Measurements from ENCODE around the gene ARHGEF26. TPM values are rescaled to one million over a fixed set of nuclear protein-coding genes. Genes with fewer than 3 reads are reported as not detected.

Gene ARHGEF26
- total RNA-seq, 1 experiment from 2014 or later, result 13.7 TPM

DNA sequence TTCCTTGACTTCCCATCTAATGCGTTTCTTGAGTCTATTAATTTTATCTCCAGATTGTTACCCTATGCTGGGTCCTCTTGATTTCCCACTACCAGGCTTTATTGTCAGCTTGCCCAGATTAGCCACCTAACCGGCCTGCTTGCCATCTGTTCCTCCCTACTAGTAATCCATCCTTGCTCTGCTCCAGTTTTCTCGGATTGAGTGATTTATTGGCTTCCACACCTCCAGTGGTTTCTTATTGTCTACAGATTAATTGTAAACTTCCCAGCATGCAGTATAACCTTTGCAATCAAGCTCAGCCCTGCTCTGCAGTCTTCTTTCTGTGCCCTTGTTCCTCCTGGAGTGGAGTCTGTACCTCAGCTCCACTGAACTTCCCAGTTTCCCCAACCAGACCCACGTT lies 63.4 kb downstream of the ARHGEF26 start:
- H3K27ac Mint-ChIP-seq, result peak overlapping the region; percentile 1 to 31 (median 20); a peak in 4 of 7 replicates
- H3K9me3 Mint-ChIP-seq, result no peaks in the 10 kb centered on the region
- Histone ChIP-seq H3K79me2 (ENCODE audit: insufficient read depth, low read length) (no peaks in the 10 kb centered on the region), H2BK120ac (ENCODE audit: low read depth, low read length, poor library complexity, severe bottlenecking) (no peak overlapping the region), H3K56ac (ENCODE audit: insufficient read length, low read depth, low read length) (no peak overlapping the region), H3K23ac (ENCODE audit: insufficient read length, low read depth, low read length) (no peak overlapping the region), H3K27ac (ENCODE audit: insufficient read length, low read depth, low read length) (no peak overlapping the region), H2BK12ac (ENCODE audit: insufficient read length, low read depth, low read length) (no peak overlapping the region), H3K9ac (ENCODE audit: extremely low read depth, insufficient read length, low read length) (no peak overlapping the region), H3K4ac (ENCODE audit: low read depth, low read length) (no peak overlapping the region), H4K91ac (ENCODE audit: insufficient read length, low read depth, low read length) (no peak overlapping the region), H3K4me2 (ENCODE audit: insufficient read depth, insufficient read length, low read length) (no peak overlapping the region), H3K27me3 (ENCODE audit: insufficient read depth, low read length) (no peaks in the 10 kb centered on the region), H3K23me2 (ENCODE audit: insufficient read length, low read depth, low read length, poor library complexity, severe bottlenecking) (no peaks in the 10 kb centered on the region), H2BK5ac (ENCODE audit: insufficient read length, low read length) (no peak overlapping the region), H4K5ac (ENCODE audit: insufficient read length, low read depth, low read length) (no peak overlapping the region), H3K79me1 (ENCODE audit: insufficient read depth, low read depth, low read length, poor library complexity, severe bottlenecking) (no peaks in the 10 kb centered on the region), H2AFZ (ENCODE audit: low read length) (no peak overlapping the region), H3K4me1 (ENCODE audit: insufficient read depth, low read length) (no peaks in the 10 kb centered on the region), H3K9me3 (ENCODE audit: control insufficient read depth, low read depth, low read length) (no peaks in the 10 kb centered on the region), H2AK5ac (ENCODE audit: insufficient read length, low read length) (no peak overlapping the region), H2BK20ac (ENCODE audit: low read depth, low read length, poor library complexity, severe bottlenecking) (no peak overlapping the region), H4K20me1 (ENCODE audit: control insufficient read depth, insufficient read depth, insufficient read length) (no peaks in the 10 kb centered on the region), H4K8ac (replicated peaks; ENCODE audit: insufficient read length, low read depth, low read length) (no peak overlapping the region), H3K14ac (ENCODE audit: insufficient read depth, low read length) (no peak overlapping the region), H3K18ac (ENCODE audit: insufficient read length, low read depth, low read length) (no peak overlapping the region), H3T11ph (ENCODE audit: low read length) (no peak overlapping the region), H2BK15ac (ENCODE audit: low read depth, low read length) (no peak overlapping the region)
- WGBS (ENCODE audit: extremely low coverage, insufficient read length, low lambda C conversion rate), result no CpG with 5 or more reads among the region's 4 CpGs
- peaks cover 0 to 4% (median 0%) of the 10 kb centered on the region in 3 experiments; a peak in 2 of 7 replicates for H3K36me3 Mint-ChIP-seq (ENCODE audit: insufficient read depth in 1 of 3, low read depth in 3 of 3)
- no peak overlapping the region for H3K4me3 Mint-ChIP-seq
- no peaks in the 10 kb centered on the region for H3K27me3 Mint-ChIP-seq (ENCODE audit: low read depth)
- no peak for DNase-seq
- peaks cover 5 to 9% of the 10 kb centered on the region in 2 experiments; a peak in 3 of 4 replicates for H3K4me1 Mint-ChIP-seq
- TF ChIP-seq, protein P1, sequence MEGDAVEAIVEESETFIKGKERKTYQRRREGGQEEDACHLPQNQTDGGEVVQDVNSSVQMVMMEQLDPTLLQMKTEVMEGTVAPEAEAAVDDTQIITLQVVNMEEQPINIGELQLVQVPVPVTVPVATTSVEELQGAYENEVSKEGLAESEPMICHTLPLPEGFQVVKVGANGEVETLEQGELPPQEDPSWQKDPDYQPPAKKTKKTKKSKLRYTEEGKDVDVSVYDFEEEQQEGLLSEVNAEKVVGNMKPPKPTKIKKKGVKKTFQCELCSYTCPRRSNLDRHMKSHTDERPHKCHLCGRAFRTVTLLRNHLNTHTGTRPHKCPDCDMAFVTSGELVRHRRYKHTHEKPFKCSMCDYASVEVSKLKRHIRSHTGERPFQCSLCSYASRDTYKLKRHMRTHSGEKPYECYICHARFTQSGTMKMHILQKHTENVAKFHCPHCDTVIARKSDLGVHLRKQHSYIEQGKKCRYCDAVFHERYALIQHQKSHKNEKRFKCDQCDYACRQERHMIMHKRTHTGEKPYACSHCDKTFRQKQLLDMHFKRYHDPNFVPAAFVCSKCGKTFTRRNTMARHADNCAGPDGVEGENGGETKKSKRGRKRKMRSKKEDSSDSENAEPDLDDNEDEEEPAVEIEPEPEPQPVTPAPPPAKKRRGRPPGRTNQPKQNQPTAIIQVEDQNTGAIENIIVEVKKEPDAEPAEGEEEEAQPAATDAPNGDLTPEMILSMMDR (conservative IDR thresholded peaks at IDR 0.05), result no peak

All from H9 (cell line).